Neural progenitor cell (in vitro differentiated cells): ENCODE results near the gene TRIM44. TPM values are rescaled to one million over a fixed set of nuclear protein-coding genes. Genes with fewer than 3 reads are reported as not detected.

Experiments
- DNase-seq: peaks from one replicate; pipeline ENCODE4 v3.0.0-alpha.2; 2016; ENCODE audit warnings: low spot score
- H2AFZ ChIP-seq: fragments of 200-600 bp; sonication (generic); replicated peaks from 2 replicates; pipeline ENCODE4 v1.6.1; 2016; ENCODE audit warnings: antibody characterized with exemption
- H3F3A ChIP-seq: fragments of 200-600 bp; sonication (generic); 2 replicates; pipeline ENCODE4 v1.6.1; 2016; ENCODE audit warnings: antibody characterized with exemption, low read depth
- H3K27ac ChIP-seq: fragments of 200-600 bp; sonication (generic); 2 replicates; pipeline ENCODE4 v1.5.1; 2016; ENCODE audit warnings: mild to moderate bottlenecking
- H3K27me3 ChIP-seq: fragments of 200-600 bp; sonication (generic); 2 replicates; pipeline ENCODE4 v1.6.1; 2016; ENCODE audit warnings: mild to moderate bottlenecking, moderate library complexity
- H3K36me3 ChIP-seq: fragments of 200-600 bp; sonication (generic); 2 replicates; pipeline ENCODE4 v1.5.1; 2016
- H3K4me1 ChIP-seq: fragments of 200-600 bp; sonication (generic); 2 replicates; pipeline ENCODE4 v1.6.1; 2016; ENCODE audit warnings: mixed run types
- H3K4me2 ChIP-seq: fragments of 200-600 bp; sonication (generic); 2 replicates; pipeline ENCODE4 v1.6.1; 2016
- H3K4me3 ChIP-seq: fragments of 200-600 bp; sonication (generic); 2 replicates; pipeline ENCODE4 v1.5.1; 2016
- H3K79me2 ChIP-seq: fragments of 200-600 bp; sonication (generic); 2 replicates; pipeline ENCODE4 v1.6.1; 2016; ENCODE audit warnings: low read depth
- H3K9ac ChIP-seq: fragments of 200-600 bp; sonication (generic); 2 replicates; pipeline ENCODE4 v1.6.1; 2016
- H3K9me3 ChIP-seq: fragments of 200-600 bp; sonication (generic); 2 replicates; pipeline ENCODE4 v1.5.1; 2016; ENCODE audit warnings: low read depth
- H4K20me1 ChIP-seq: fragments of 200-600 bp; sonication (generic); 2 replicates; pipeline ENCODE4 v1.6.1; 2016; ENCODE audit warnings: low read depth
- H3K27ac Mint-ChIP-seq: 3 replicates; pipeline ENCODE4 v1.8.0; 2021; ENCODE audit warnings: mixed read lengths
- H3K27me3 Mint-ChIP-seq: 2 replicates; pipeline ENCODE4 v1.8.0; 2022; ENCODE audit warnings: low read depth, mild to moderate bottlenecking, inconsistent platforms, moderate library complexity, mixed read lengths; ENCODE audit not compliant: insufficient read depth
- H3K36me3 Mint-ChIP-seq: 3 replicates; pipeline ENCODE4 v1.8.0; 2021; ENCODE audit warnings: mixed read lengths
- H3K4me1 Mint-ChIP-seq: 3 replicates; pipeline ENCODE4 v1.8.0; 2021; ENCODE audit warnings: mixed read lengths
- H3K4me3 Mint-ChIP-seq: 3 replicates; pipeline ENCODE4 v1.8.0; 2021; ENCODE audit warnings: mild to moderate bottlenecking, moderate library complexity, mixed read lengths
- H3K9me3 Mint-ChIP-seq: 3 replicates; pipeline ENCODE4 v1.8.0; 2020; ENCODE audit warnings: mixed read lengths
- CTCF ChIP-seq: fragments of 200-600 bp; sonication (generic); IDR thresholded peaks from 2 replicates; pipeline ENCODE4 v1.5.1; 2017; ENCODE audit warnings: antibody characterized with exemption, mild to moderate bottlenecking
- EZH2 ChIP-seq: fragments of 200-600 bp; sonication (generic); IDR thresholded peaks from 2 replicates; pipeline ENCODE4 v1.6.1; 2017; ENCODE audit warnings: antibody characterized with exemption, mild to moderate bottlenecking, moderate library complexity
- EZH2phosphoT487 ChIP-seq: fragments of 200-600 bp; sonication (generic); IDR thresholded peaks from 2 replicates; pipeline ENCODE4 v1.6.1; 2017; ENCODE audit warnings: antibody characterized with exemption
- total RNA-seq: library from RNA; depleted of rRNA; stranded (reverse); fragments of >200 nt; gene quantifications from 2 replicates; pipeline ENCODE4 v1.2.3, GENCODE V29; 2015; ENCODE audit warnings: low replicate concordance

Gene TRIM44
- total RNA-seq, 1 donor from 2014 or later: 44.1 TPM

GRCh38 chr11:35689081-35689996 is 26.8 kb downstream of the TRIM44 start:
- no peaks in the 10 kb centered on the region for H3K27me3 Mint-ChIP-seq
- peaks cover 13% of the 10 kb centered on the region for H3K4me1 ChIP-seq
- H4K20me1 ChIP-seq: no peaks in the 10 kb centered on the region
- H3K79me2 ChIP-seq: peaks cover 4% of the 10 kb centered on the region
- H3K36me3 Mint-ChIP-seq: peaks cover 41% of the 10 kb centered on the region
- H3K4me2 ChIP-seq: no peak overlapping the region
- TF ChIP-seq CTCF (no peak), EZH2 (no peak), EZH2phosphoT487 (no peak)
- no peak overlapping the region for H2AFZ ChIP-seq
- peaks cover 19% of the 10 kb centered on the region for H3K4me1 Mint-ChIP-seq
- no peaks in the 10 kb centered on the region for H3K9me3 Mint-ChIP-seq
- no peaks in the 10 kb centered on the region for H3F3A ChIP-seq
- H3K27ac ChIP-seq: no peak overlapping the region
- H3K4me3 Mint-ChIP-seq: no peak overlapping the region
- H3K27me3 ChIP-seq: no peaks in the 10 kb centered on the region
- H3K36me3 ChIP-seq: no peaks in the 10 kb centered on the region
- peak overlapping the region; percentile 43 for H3K27ac Mint-ChIP-seq
- DNase-seq: no peak
- H3K9ac ChIP-seq: no peak overlapping the region
- no peak overlapping the region for H3K4me3 ChIP-seq
- no peaks in the 10 kb centered on the region for H3K9me3 ChIP-seq

GRCh38 chr11:35702126-35702525 is 39.6 kb downstream of the TRIM44 start:
- H3K9me3 Mint-ChIP-seq: peaks cover 56% of the 10 kb centered on the region
- no peak overlapping the region for H3K9ac ChIP-seq
- no peak overlapping the region for H3K4me3 Mint-ChIP-seq
- H3K27me3 ChIP-seq: no peaks in the 10 kb centered on the region
- peaks cover 2% of the 10 kb centered on the region for H3K27me3 Mint-ChIP-seq
- H3K4me3 ChIP-seq: no peak overlapping the region
- no peak overlapping the region for H3K27ac ChIP-seq
- H3K36me3 ChIP-seq: no peaks in the 10 kb centered on the region
- no peaks in the 10 kb centered on the region for H3K4me1 ChIP-seq
- TF ChIP-seq EZH2: no peak
- no peak for TF ChIP-seq EZH2phosphoT487
- TF ChIP-seq CTCF: no peak
- H2AFZ ChIP-seq: no peak overlapping the region
- peaks cover 32% of the 10 kb centered on the region for H3K36me3 Mint-ChIP-seq
- no peaks in the 10 kb centered on the region for H4K20me1 ChIP-seq
- DNase-seq: no peak
- H3K79me2 ChIP-seq: peaks cover 14% of the 10 kb centered on the region
- no peaks in the 10 kb centered on the region for H3K4me1 Mint-ChIP-seq
- no peaks in the 10 kb centered on the region for H3K9me3 ChIP-seq
- H3K4me2 ChIP-seq: no peak overlapping the region
- no peak overlapping the region for H3K27ac Mint-ChIP-seq
- H3F3A ChIP-seq: no peaks in the 10 kb centered on the region

- Histone ChIP-seq H3K4me2 (no peak overlapping the region), H3K9me3 (no peaks in the 10 kb centered on the region), H3K27me3 (no peaks in the 10 kb centered on the region), H3K9ac (no peak overlapping the region), H3F3A (no peaks in the 10 kb centered on the region), H3K79me2 (peaks cover 6% of the 10 kb centered on the region), H3K36me3 (no peaks in the 10 kb centered on the region), H2AFZ (no peak overlapping the region), H3K4me1 (no peaks in the 10 kb centered on the region), H4K20me1 (no peaks in the 10 kb centered on the region), H3K27ac (no peak overlapping the region), H3K4me3 (no peak overlapping the region)
- Mint-ChIP-seq H3K4me3 (no peak overlapping the region), H3K4me1 (no peaks in the 10 kb centered on the region), H3K27me3 (no peaks in the 10 kb centered on the region), H3K36me3 (no peaks in the 10 kb centered on the region), H3K9me3 (peaks cover 14% of the 10 kb centered on the region), H3K27ac (no peak overlapping the region)
- no peak for DNase-seq
- TF ChIP-seq EZH2: no peak
- no peak for TF ChIP-seq CTCF
- TF ChIP-seq EZH2phosphoT487: no peak
Measured at GRCh38 chr11:35709376-35709775, 46.8 kb downstream of the TRIM44 start.
